ENCODE results near the gene RAPGEF4. TPM values are rescaled to one million over a fixed set of nuclear protein-coding genes. Genes with fewer than 3 reads are reported as not detected.
A peak's percentile ranks its signal among the peaks of the same experiment; 100 is the strongest.

RAPGEF4 gene
- total and polyA plus RNA-seq, 9 of the 15 experiments (the other 6 are each of a cell fraction or from before 2014, with no cell fraction given): 0.04 to 0.33 (median 0.13) TPM; not detected in 6

- peak; percentile 14; the same call in 1 of the 2 replicates for TF ChIP-seq ARID2 (IDR thresholded peaks at IDR 0.05)
- TF ChIP-seq RFX5 (IDR thresholded peaks at IDR 0.05; ENCODE audit: low read depth, low read length): no peak
- TF ChIP-seq ZNF407 (IDR thresholded peaks at IDR 0.05; ENCODE audit: low read depth): no peak
- TF ChIP-seq E2F8 (IDR thresholded peaks at IDR 0.05; ENCODE audit: low read depth, partially characterized antibody): peak; percentile 16
- no peak for TF ChIP-seq NUFIP1 (IDR thresholded peaks at IDR 0.05; ENCODE audit: partially characterized antibody)
- peak in 1 of 2 experiments; percentile 4; a peak in 1 of 4 replicates for TF ChIP-seq RCOR1 (IDR thresholded peaks at IDR 0.05; ENCODE audit: borderline replicate concordance in 1 of 2, low read depth in 2 of 2, low read length in 2 of 2)
- TF ChIP-seq CBX5 (IDR thresholded peaks at IDR 0.05; ENCODE audit: borderline replicate concordance, low read depth): no peak
Observed at GRCh38 chr2:173090973-173091660, 355.5 kb downstream of the RAPGEF4 start (continued).

All from K562 (cell line).